AG08396 (cell line): Measurements from ENCODE around the gene NAV2.

ENCODE experiments used
- DNase-seq: peaks from one replicate; pipeline ENCODE4 v3.0.0; 2012; ENCODE audit warnings: low spot score, mixed read lengths

NAV2 gene

DNA sequence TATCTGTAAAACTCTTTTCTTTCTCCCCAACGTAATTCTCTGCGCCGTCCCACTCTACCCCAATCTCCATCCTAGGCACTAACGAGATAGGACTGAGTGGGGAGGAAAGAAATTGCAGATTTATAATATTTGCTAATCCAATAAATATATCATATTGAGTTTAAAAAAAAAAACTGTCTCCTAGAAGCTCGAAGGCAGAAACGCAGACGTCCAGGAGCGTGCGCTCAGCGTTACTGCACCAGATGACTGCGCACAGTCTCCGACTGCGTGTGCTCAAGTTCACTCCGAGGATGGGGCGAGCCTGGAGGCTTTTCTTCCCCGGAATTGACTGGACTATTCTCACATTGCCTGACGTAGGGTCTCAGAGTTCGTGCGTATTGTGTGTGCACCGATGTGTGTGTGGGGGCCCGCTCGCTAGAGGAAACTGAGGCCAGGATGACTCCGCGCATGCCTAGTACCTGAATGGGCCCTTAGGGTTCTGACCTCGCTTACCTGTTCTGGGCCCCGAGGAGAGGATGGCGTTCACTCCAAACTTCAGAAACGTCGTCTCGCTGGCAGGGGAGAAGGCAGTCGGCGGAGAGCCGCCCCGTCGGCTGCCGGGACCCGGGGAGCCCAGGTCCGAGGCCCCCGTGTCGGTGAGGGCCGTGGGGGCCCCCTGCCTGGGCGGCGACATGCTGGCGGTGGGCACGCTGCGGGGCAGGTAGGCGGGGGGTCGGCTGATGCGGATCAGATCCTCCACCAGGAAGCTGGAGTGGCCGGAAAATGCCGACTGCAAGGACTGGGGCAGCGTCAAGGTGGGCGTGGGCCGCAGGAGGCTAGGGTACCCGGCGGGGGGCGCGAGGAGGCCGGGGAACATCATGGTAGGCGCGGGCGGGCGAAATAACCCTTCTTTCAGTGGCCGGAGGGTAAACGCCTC, 447.1 kb downstream of the NAV2 start:
- DNase-seq = no peak

DNA sequence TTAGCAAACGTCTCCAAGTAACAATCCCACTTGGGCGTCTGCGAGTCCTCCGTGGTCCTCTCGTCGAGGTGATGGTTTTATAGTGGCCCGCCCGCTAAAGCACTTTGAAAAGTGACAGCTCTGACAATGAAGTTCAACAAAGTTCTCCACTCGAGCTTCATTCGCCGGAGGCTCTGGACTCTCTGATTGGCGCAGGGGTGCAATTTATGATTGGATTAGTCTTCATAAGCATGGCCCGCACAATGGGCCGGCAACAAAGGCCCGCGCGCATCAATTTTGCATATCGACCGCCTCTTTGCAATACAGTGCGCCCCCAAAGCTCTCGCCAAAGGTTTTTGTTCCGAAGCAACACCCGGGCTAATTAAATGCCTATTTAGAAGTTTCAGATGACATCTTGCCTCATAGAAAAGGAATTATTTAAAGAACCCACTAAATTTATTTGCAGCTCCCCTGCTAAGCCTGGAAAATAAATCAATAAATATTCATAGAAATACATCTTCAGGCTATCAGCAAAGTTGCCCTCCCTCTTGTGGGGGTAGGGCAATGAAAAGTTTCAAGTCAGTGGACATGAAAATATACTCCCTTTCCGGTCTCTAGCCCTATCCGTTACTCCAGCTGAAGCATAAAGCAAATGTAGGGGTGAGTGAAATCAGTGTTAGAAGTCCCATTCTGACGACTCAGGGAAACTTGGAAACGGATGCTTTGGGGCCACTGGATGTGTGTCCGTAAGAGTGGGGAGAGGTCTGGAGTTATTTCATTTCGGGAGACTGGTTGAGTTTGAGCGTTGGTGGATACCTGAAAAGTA, 448.0 kb downstream of the NAV2 start, which contains the start of gene DBX1:
DBX1 (minus strand) TSS at position 51 of the 805 bp plus-strand sequence. CDS start 151 bp downstream, outside the sequence.
- DNase-seq = no peak

DNA sequence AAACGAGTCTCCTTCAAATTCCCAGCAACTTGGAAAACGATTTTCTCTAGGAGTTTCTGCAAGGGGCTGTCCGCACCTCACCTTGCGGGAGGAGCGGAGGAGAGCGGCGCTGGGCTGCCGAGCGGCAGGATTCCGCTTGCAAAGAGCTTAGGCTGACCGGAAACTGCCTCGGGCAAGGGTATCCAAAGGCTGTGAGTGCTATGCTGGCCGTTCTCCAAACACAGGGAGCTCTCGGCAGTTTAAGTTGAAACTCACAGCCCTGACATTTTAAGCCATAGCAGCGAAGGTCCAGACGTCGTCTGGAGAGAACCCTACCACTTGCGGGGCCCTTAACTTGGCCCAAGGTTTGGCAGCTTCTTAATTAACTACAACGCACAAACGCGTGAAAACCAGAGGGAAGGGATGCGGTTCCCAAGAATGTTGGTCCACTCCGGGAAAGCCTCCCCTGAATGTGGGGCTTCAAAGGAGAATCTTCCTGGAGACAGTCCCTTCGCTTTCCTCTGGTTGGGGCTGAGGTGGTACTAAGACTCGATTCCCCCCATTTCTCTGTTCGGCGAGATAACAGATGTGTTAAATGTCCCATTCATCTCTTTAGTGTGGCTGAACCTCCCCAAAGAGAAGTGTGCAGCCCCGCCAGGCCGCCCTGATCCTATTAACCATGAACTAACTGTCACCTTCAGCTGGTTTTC, 448.7 kb downstream of the NAV2 start:
- DNase-seq = no peak

DNA sequence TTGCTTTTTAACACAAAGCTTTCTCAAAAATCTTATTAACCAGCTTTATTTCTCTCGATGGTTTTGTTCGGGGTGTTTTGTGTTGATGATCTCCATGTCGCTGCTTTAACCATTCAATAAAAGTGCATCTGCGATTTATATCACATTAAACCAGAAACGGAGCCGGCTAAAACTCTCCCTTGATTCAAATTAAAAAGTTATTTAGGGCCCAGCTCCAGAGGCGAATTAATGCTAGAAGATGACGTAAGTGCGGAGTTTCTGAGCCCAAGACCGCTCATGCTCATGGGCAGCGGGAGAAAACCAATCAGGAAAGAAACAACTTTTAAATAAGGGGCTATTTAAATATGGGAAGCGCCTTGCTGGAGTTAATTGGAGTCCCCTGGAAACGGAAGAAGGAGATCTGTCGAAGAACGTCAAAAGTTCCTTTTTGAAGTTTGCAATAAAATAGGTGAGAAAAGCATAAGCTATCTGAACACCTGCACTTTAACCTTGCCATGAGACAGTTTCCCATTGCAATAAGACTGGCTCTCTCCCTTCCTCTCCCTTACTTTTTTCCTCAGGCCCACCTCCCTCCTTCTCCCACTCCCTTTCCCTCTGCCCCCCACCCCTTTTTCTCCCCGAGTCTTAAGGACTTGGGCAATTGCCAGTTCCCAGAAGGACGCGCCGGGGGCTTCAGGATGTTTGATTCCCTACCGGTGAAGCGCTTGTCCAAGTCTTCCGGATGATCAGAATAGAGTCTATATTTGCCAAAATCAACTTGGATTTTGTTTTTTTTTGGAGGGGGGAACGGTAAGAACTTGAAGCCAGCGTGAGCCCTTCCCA, 449.5 kb downstream of the NAV2 start:
- no peak for DNase-seq

DNA sequence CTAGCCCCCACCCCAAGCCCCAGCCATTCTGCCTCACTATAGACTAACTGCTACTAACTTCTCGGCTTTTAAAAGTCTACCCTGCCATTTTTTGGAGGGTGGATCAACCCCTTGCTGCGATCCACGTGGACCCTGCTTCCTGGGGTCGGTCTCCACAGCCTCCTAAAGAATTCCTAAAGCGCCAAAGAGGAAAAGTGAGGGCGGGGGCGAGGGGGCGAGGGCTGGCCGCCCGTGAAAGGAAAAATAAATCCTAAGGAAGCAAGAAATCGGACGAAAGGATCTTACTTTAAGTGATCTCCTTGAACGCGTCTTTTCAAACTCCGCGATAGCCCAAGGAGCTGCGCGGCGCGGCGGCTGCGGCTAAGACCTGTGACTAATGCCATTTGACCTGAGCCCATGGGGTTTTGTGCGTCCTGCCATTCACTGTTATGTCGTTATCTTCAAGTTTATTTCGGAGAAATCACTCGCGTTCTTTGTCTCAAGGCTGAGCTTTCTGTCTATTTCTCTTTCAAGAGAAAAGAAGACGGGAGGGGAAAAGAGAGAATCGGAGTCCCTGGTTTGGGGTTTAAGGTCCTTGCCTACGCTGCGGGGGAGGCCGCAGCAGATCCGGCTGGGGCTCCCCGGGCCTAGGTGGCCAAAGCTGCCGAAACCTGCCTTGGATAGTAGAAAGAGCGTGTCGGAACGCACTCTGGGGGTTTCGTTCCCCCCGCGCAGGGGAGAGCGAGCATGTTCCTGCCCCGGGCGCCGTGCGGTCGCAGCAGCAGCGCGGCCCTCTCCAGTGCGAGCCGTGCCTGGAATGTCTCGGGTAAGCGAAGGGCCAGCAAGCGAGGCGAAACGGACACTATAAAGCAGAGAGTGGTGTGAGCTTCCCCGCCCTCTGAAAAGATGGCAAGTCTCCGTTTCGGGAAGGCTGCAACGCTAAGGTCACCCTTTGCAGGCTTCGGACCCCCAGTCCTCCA, 450.5 kb downstream of the NAV2 start:
- DNase-seq = no peak

DNA sequence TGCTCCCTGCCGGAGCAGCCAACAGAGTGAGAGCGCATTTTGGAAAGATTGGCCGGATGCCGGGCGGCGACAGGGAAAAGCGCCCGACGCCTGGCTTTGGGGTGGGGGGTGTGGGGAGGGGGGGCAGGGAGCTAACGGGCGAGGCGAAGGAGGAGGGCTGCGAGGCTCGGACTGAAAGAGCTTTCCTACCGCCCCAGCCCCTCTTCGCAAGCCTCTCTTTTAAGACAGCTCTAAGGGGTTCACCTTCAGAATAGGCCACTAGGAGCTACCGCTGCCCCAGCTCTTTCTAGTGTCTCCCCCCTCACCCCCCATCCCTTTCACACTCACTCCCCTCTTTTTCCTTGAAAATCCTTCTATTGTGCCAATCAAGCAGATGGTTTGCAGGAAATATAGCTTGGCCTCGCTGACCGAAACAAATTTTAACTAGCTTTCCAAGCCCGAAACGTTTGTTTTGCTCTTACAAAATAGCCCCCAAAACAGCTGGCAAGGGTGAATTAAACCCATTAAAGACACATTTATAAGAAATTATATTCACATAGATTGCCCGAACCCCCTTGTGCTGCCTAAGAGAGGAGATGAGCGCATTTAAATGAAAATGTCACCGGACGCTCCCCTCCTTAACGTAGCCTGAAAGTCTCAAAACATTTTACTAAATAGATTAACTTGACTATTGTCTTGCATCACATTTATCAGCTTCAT, 451.3 kb downstream of the NAV2 start:
- DNase-seq = no peak
